ENCODE results near the gene ICE1.
"Not testable (repeated sequence)": the region's sequence is repeated elsewhere in the genome, so short reads cannot be mapped to it uniquely, and the experiment has no call there.

The ICE1 gene

DNA sequence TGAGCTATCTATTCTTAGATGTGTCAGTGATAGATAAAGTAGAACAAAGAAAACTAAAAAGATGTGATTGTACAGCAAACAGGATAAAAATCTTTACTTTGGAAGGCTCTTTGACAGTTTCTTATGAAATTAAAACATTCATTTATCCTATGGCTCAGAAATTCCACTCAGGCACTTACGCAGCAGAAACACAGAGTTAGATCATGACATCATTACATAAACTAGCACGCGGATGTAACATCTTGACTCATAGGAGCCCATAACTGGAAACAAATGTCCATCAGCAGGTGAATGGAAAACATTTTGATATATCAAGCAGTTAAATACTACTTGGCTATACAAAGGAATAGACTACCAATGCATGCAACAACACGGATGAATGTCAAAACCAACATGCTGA, 45.3 kb downstream of the ICE1 start:
- Histone ChIP-seq H3K4me1 (ENCODE audit: insufficient read depth, insufficient read length) (peaks cover 3% of the 10 kb centered on the region), H3K9me3 (ENCODE audit: insufficient read depth, low read length) (no peaks in the 10 kb centered on the region), H3K9ac (ENCODE audit: insufficient read length, low read depth) (no peak overlapping the region), H3K27me3 (ENCODE audit: insufficient read depth, insufficient read length) (no peaks in the 10 kb centered on the region), H3K4me3 (ENCODE audit: insufficient read length, low read depth) (no peak overlapping the region), H3K36me3 (ENCODE audit: insufficient read depth, insufficient read length, low read length) (peaks cover 73% of the 10 kb centered on the region)
- no peak for TF ChIP-seq ZNF274 (IDR thresholded peaks at IDR 0.05; ENCODE audit: low read depth, low read length)
- TF ChIP-seq YY1 (IDR thresholded peaks at IDR 0.05; ENCODE audit: insufficient read depth, insufficient read length) = no peak
- no peak for TF ChIP-seq SUZ12 (IDR thresholded peaks at IDR 0.05; ENCODE audit: extremely low read depth, insufficient read depth, insufficient read length)
- no peak for DNase-seq (ENCODE audit: low read depth, low spot score)

- no peak overlapping the region for H3K9ac ChIP-seq (ENCODE audit: insufficient read length, low read depth)
These were observed 48.5 kb downstream of the ICE1 start for GRCh38 chr5:5470933-5471332.

DNA sequence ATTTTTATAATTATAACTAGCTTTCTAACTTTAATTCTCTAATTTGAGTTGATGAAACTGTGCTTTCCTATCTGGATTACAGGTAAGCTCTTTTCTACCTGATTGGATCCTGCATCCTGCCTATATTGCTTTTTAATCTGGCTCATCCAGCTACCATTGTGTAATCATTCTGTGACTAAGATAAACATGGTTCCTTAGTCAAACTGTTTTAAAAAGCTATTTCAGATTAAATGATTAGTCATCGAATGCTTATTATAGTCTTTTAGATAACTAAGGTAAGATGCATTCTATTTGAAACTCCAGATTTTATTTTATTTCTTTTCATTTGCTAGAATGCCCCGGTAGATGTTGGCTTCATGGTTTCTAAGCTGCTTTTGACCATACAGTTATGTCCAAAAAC, 50.7 kb downstream of the ICE1 start:
- Histone ChIP-seq H3K27me3 (ENCODE audit: insufficient read depth, insufficient read length) (no peaks in the 10 kb centered on the region), H3K4me3 (ENCODE audit: insufficient read length, low read depth) (no peak overlapping the region), H3K9ac (ENCODE audit: insufficient read length, low read depth) (no peak overlapping the region), H3K4me1 (ENCODE audit: insufficient read depth, insufficient read length) (no peaks in the 10 kb centered on the region), H3K36me3 (ENCODE audit: insufficient read depth, insufficient read length, low read length) (peaks cover 45% of the 10 kb centered on the region), H3K9me3 (ENCODE audit: insufficient read depth, low read length) (no peaks in the 10 kb centered on the region)
- no peak for DNase-seq (ENCODE audit: low read depth, low spot score)
- TF ChIP-seq SUZ12 (IDR thresholded peaks at IDR 0.05; ENCODE audit: extremely low read depth, insufficient read depth, insufficient read length) = no peak
- TF ChIP-seq YY1 (IDR thresholded peaks at IDR 0.05; ENCODE audit: insufficient read depth, insufficient read length) = no peak
- no peak for TF ChIP-seq ZNF274 (IDR thresholded peaks at IDR 0.05; ENCODE audit: low read depth, low read length)

More at GRCh38 chr5:5470933-5471332, 48.5 kb downstream of the ICE1 start:
- Histone ChIP-seq H3K27me3 (ENCODE audit: insufficient read depth, insufficient read length) (no peaks in the 10 kb centered on the region), H3K9me3 (ENCODE audit: insufficient read depth, low read length) (no peaks in the 10 kb centered on the region), H3K36me3 (ENCODE audit: insufficient read depth, insufficient read length, low read length) (peaks cover 57% of the 10 kb centered on the region), H3K4me1 (ENCODE audit: insufficient read depth, insufficient read length) (no peaks in the 10 kb centered on the region), H3K4me3 (ENCODE audit: insufficient read length, low read depth) (no peak overlapping the region)
- no peak for DNase-seq (ENCODE audit: low read depth, low spot score)
- TF ChIP-seq SUZ12 (IDR thresholded peaks at IDR 0.05; ENCODE audit: extremely low read depth, insufficient read depth, insufficient read length) (no peak), ZNF274 (IDR thresholded peaks at IDR 0.05; ENCODE audit: low read depth, low read length) (no peak), YY1 (IDR thresholded peaks at IDR 0.05; ENCODE audit: insufficient read depth, insufficient read length) (no peak)

DNA sequence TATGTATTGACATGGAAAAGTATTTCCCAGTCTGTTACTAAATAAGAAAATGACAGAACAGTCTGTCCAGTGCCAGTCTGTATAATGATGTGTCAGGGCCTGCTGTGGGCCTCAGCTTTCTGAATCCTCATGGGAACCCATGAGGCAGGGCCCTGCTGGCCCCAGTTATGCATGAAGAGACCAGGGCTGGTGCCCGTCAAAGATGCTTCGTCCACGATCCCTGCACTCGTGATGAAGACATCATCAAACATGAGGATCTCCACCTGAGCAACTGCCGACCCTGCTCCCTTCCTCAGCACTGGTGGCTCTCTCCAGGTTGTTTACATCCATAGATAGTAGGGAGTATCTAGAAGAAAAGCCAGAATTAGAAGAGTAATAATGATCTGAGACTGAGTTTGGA, 52.5 kb downstream of the ICE1 start:
- Histone ChIP-seq H3K9me3 (ENCODE audit: insufficient read depth, low read length) (no peaks in the 10 kb centered on the region), H3K27me3 (ENCODE audit: insufficient read depth, insufficient read length) (no peaks in the 10 kb centered on the region), H3K4me3 (ENCODE audit: insufficient read length, low read depth) (no peak overlapping the region), H3K9ac (ENCODE audit: insufficient read length, low read depth) (no peak overlapping the region), H3K4me1 (ENCODE audit: insufficient read depth, insufficient read length) (no peaks in the 10 kb centered on the region), H3K36me3 (ENCODE audit: insufficient read depth, insufficient read length, low read length) (peaks cover 36% of the 10 kb centered on the region)
- no peak for TF ChIP-seq YY1 (IDR thresholded peaks at IDR 0.05; ENCODE audit: insufficient read depth, insufficient read length)
- TF ChIP-seq ZNF274 (IDR thresholded peaks at IDR 0.05; ENCODE audit: low read depth, low read length) = no peak
- TF ChIP-seq SUZ12 (IDR thresholded peaks at IDR 0.05; ENCODE audit: extremely low read depth, insufficient read depth, insufficient read length) = no peak
- DNase-seq (ENCODE audit: low read depth, low spot score) = no peak

DNA sequence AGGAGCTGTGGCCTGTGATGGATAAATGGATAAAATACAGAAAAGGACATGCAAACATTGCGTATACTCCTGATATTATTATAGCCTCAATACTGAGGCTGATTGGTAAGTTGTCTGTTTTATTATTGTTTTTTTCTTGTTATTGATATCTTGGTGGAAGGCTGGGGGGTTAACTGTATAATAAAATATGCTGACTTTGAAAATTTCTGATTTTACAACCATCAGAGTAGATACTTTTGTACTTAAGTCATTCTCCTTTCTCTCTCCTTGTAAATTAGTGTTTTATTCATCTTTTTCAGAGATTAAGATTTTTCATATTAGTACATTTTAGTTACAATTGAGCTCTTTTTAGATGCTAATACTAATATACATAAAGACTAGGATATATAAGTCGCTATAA, 53.5 kb downstream of the ICE1 start:
- peaks cover 32% of the 10 kb centered on the region for H3K36me3 ChIP-seq (ENCODE audit: insufficient read depth, insufficient read length, low read length)
- no peak overlapping the region for H3K4me3 ChIP-seq (ENCODE audit: insufficient read length, low read depth)
- TF ChIP-seq ZNF274 (IDR thresholded peaks at IDR 0.05; ENCODE audit: low read depth, low read length) (no peak), YY1 (IDR thresholded peaks at IDR 0.05; ENCODE audit: insufficient read depth, insufficient read length) (no peak), SUZ12 (IDR thresholded peaks at IDR 0.05; ENCODE audit: extremely low read depth, insufficient read depth, insufficient read length) (no peak)
- H3K9me3 ChIP-seq (ENCODE audit: insufficient read depth, low read length) = no peaks in the 10 kb centered on the region
- H3K27me3 ChIP-seq (ENCODE audit: insufficient read depth, insufficient read length) = no peaks in the 10 kb centered on the region
- no peak for DNase-seq (ENCODE audit: low read depth, low spot score)
- no peaks in the 10 kb centered on the region for H3K4me1 ChIP-seq (ENCODE audit: insufficient read depth, insufficient read length)
- no peak overlapping the region for H3K9ac ChIP-seq (ENCODE audit: insufficient read length, low read depth)

GRCh38 chr5:5479578-5479977, 57.1 kb downstream of the ICE1 start:
- not testable (repeated sequence) for DNase-seq (ENCODE audit: low read depth, low spot score); H3K4me1 ChIP-seq (ENCODE audit: insufficient read depth, insufficient read length); H3K9ac ChIP-seq (ENCODE audit: insufficient read length, low read depth); H3K4me3 ChIP-seq (ENCODE audit: insufficient read length, low read depth); H3K9me3 ChIP-seq (ENCODE audit: insufficient read depth, low read length); H3K27me3 ChIP-seq (ENCODE audit: insufficient read depth, insufficient read length)
- peaks cover 24% of the 10 kb centered on the region for H3K36me3 ChIP-seq (ENCODE audit: insufficient read depth, insufficient read length, low read length)

- TF ChIP-seq ZNF274 (IDR thresholded peaks at IDR 0.05; ENCODE audit: low read depth, low read length) = no peak
- no peak for TF ChIP-seq SUZ12 (IDR thresholded peaks at IDR 0.05; ENCODE audit: extremely low read depth, insufficient read depth, insufficient read length)
- no peak for TF ChIP-seq YY1 (IDR thresholded peaks at IDR 0.05; ENCODE audit: insufficient read depth, insufficient read length)
- H3K36me3 ChIP-seq (ENCODE audit: insufficient read depth, insufficient read length, low read length) = peaks cover 19% of the 10 kb centered on the region
These were observed 58.1 kb downstream of the ICE1 start for GRCh38 chr5:5480481-5481111.

More at GRCh38 chr5:5480481-5481111, 58.1 kb downstream of the ICE1 start:
- no peaks in the 10 kb centered on the region for H3K9me3 ChIP-seq (ENCODE audit: insufficient read depth, low read length)
- DNase-seq (ENCODE audit: low read depth, low spot score) = no peak
- no peaks in the 10 kb centered on the region for H3K27me3 ChIP-seq (ENCODE audit: insufficient read depth, insufficient read length)
- no peak overlapping the region for H3K9ac ChIP-seq (ENCODE audit: insufficient read length, low read depth)
- H3K4me1 ChIP-seq (ENCODE audit: insufficient read depth, insufficient read length) = no peaks in the 10 kb centered on the region
- no peak overlapping the region for H3K4me3 ChIP-seq (ENCODE audit: insufficient read length, low read depth)
